Stimulated activated naive CD8-positive, alpha-beta T cell treated with anti-CD3 and anti-CD28 coated beads, Interleukin-15, amount 100 ng/mL, for 72 hours (primary cell): ENCODE data around the gene EPS8L1.

Experiments
- ATAC-seq: fragments of 150-1000 bp; cut with Tn5 transposase; 2 replicates; pipeline ENCODE4 v1.10.0; 2021; ENCODE audit warnings: mild to moderate bottlenecking, moderate library complexity
- DNase-seq, 2 donors: peaks; one replicate each; pipeline ENCODE4 v3.0.0; 2021 to 2022
- H3K27ac Mint-ChIP-seq, 2 donors: one replicate each; pipeline ENCODE4 v1.8.0; 2022; ENCODE audit warnings: mild to moderate bottlenecking in 2 of 2, mixed read lengths in 2 of 2, moderate library complexity in 2 of 2
- H3K27me3 Mint-ChIP-seq: one replicate; pipeline ENCODE4 v1.8.0; 2022; ENCODE audit warnings: mixed read lengths
- H3K4me1 Mint-ChIP-seq: one replicate; pipeline ENCODE4 v1.8.0; 2022; ENCODE audit warnings: mild to moderate bottlenecking, mixed read lengths
- H3K4me3 Mint-ChIP-seq, 2 donors: one replicate each; pipeline ENCODE4 v1.8.0; 2022; ENCODE audit warnings: mild to moderate bottlenecking in 2 of 2, mixed read lengths in 2 of 2, moderate library complexity in 1 of 2
- H3K9me3 Mint-ChIP-seq, 2 donors: one replicate each; pipeline ENCODE4 v1.8.0; 2022; ENCODE audit warnings: mixed read lengths in 2 of 2

The EPS8L1 gene

GRCh38 chr19:55112246-55112776 lies 36.6 kb downstream of the EPS8L1 start:
- Mint-ChIP-seq H3K27me3 (no peaks in the 10 kb centered on the region), H3K27ac (no peak overlapping the region), H3K9me3 (no peaks in the 10 kb centered on the region), H3K4me3 (no peak overlapping the region), H3K4me1 (peaks cover 23% of the 10 kb centered on the region)
- DNase-seq: no peak
- ATAC-seq: no peak

DNA sequence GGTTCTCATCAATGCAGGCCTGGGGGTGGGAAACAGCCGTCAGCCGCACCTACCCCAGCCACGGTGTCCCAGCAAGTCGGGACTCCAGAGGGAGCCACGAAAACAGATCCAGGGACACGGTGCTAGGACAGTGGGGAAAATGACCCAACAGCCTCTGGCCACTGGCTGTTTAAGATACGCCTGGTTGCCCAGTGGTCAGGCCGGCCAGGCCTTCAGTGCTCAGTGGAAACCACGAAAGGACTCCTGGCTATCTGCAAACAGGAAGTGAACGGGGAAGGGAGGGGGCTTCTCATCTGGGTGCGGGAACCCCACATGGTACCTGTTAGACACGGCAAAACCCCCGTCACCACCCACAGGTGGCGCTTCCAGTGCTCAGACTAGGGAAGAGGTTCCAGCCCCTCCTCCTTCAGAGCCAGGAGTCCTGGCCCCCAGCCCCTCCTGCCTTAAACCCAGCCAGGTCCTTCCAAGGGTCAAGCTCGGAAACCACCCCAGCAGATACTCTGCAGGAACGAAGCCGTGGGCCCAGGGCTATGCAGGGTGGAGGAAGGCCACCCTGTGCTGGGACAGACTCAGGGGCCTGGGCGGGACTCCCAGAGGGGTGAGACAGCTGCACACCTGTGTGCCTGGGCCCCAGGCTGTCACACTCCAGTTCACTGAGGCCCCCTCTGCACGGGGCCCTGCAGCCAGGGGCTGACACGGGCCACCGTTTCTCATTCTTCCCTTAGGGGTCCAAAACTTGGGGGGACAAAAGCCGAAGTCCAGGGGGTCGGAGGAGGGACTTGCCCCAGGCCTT lies 37.3 kb downstream of the EPS8L1 start:
- H3K9me3 Mint-ChIP-seq: no peaks in the 10 kb centered on the region
- no peak for DNase-seq
- H3K27me3 Mint-ChIP-seq: no peaks in the 10 kb centered on the region
- peak overlapping the region in 1 of 2 donors; percentile 65 for H3K27ac Mint-ChIP-seq
- H3K4me1 Mint-ChIP-seq: peaks cover 23% of the 10 kb centered on the region
- ATAC-seq: no peak
- no peak overlapping the region for H3K4me3 Mint-ChIP-seq

DNA sequence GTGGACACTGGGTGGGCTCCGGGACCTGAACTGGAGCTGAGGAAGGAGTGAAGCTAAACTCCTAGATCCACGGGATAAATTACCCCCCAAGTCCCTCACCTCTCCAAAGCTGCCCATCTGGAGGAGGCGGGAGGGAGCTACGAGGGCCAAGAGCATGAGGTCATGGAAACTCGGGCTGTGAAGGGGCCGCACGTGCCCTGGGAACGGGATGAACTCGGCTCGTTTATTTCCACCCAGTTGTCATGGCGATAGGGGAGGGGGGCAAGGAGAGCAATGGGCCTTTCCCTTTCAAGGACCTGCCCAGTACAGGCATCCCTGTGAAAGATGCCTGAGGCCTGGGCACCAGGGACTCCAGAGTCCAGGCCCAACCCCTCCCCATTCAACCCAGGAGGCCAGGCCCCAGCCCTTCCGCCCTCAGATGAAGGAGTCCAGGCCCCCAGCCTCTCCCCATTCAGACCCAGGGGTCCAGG lies 37.9 kb downstream of the EPS8L1 start:
- Mint-ChIP-seq H3K27me3 (no peaks in the 10 kb centered on the region), H3K9me3 (no peaks in the 10 kb centered on the region), H3K27ac (no peak overlapping the region), H3K4me3 (no peak overlapping the region), H3K4me1 (peaks cover 24% of the 10 kb centered on the region)
- ATAC-seq: no peak
- DNase-seq: no peak

GRCh38 chr19:55114566-55115145 lies 39.0 kb downstream of the EPS8L1 start:
- Mint-ChIP-seq H3K4me1 (peaks cover 32% of the 10 kb centered on the region), H3K27me3 (no peaks in the 10 kb centered on the region), H3K4me3 (peak overlapping the region; percentile 44 to 47), H3K9me3 (no peaks in the 10 kb centered on the region), H3K27ac (no peak overlapping the region)
- ATAC-seq (no peak), DNase-seq (no peak)

DNA sequence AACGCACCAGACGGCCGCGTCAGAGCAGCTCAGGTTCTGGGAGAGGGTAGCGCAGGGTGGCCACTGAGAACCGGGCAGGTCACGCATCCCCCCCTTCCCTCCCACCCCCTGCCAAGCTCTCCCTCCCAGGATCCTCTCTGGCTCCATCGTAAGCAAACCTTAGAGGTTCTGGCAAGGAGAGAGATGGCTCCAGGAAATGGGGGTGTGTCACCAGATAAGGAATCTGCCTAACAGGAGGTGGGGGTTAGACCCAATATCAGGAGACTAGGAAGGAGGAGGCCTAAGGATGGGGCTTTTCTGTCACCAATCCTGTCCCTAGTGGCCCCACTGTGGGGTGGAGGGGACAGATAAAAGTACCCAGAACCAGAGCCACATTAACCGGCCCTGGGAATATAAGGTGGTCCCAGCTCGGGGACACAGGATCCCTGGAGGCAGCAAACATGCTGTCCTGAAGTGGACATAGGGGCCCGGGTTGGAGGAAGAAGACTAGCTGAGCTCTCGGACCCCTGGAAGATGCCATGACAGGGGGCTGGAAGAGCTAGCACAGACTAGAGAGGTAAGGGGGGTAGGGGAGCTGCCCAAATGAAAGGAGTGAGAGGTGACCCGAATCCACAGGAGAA lies 39.9 kb downstream of the EPS8L1 start:
- Mint-ChIP-seq H3K4me3 (peak overlapping the region; percentile 81 to 93), H3K4me1 (peaks cover 32% of the 10 kb centered on the region), H3K27ac (peak overlapping the region; percentile 38 to 86), H3K9me3 (no peaks in the 10 kb centered on the region), H3K27me3 (no peaks in the 10 kb centered on the region)
- ATAC-seq (no peak), DNase-seq (no peak)

DNA sequence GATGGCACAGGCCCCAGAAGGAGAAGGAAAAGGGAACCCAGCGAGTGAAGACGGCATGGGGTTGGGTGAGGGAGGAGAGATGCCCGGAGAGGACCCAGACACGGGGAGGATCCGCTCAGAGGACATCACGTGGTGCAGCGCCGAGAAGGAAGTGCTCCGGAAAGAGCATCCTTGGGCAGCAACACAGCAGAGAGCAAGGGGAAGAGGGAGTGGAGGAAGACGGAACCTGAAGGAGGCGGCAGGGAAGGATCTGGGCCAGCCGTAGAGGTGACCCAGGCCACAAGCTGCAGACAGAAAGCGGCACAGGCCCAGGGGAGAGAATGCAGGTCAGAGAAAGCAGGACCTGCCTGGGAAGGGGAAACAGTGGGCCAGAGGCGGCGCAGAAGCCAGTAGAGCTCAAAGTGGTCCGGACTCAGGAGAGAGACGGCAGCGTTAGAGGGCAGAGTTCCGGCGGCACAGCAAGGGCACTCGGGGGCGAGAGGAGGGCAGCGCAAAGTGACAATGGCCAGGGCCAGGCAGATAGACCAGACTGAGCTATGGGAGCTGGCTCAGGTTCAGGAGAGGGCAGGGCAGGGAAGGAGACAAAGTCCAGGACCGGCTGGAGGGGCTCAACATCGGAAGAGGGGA lies 40.7 kb downstream of the EPS8L1 start:
- Mint-ChIP-seq H3K27ac (peak overlapping the region; percentile 64 to 86), H3K27me3 (no peaks in the 10 kb centered on the region), H3K4me1 (peaks cover 32% of the 10 kb centered on the region), H3K9me3 (no peaks in the 10 kb centered on the region), H3K4me3 (peak overlapping the region; percentile 81 to 93)
- DNase-seq: peak; percentile 29 to 52
- peak; percentile 56 for ATAC-seq

GRCh38 chr19:55116859-55117662 lies 41.4 kb downstream of the EPS8L1 start, which contains the start of gene PPP1R12C:
PPP1R12C (minus strand) TSS chr19:55117637; CDS start chr19:55117543, 94 bp downstream.
- DNase-seq (no peak), ATAC-seq (peak; percentile 53)
- peaks cover 32% of the 10 kb centered on the region for H3K4me1 Mint-ChIP-seq
- H3K9me3 Mint-ChIP-seq: no peaks in the 10 kb centered on the region
- H3K27ac Mint-ChIP-seq: peak within 1 kb of the TSS; percentile 91 to 98
- no peaks in the 10 kb centered on the region for H3K27me3 Mint-ChIP-seq
- peak within 1 kb of the TSS; percentile 99 for H3K4me3 Mint-ChIP-seq

- H3K27me3 Mint-ChIP-seq: peaks cover 3% of the 10 kb centered on the region
- peak; percentile 94 to 97 for DNase-seq
- H3K27ac Mint-ChIP-seq: peak overlapping the region; percentile 91 to 98
- peak overlapping the region; percentile 99 for H3K4me3 Mint-ChIP-seq
- peaks cover 32% of the 10 kb centered on the region for H3K4me1 Mint-ChIP-seq
- peak; percentile 95 for ATAC-seq
- no peaks in the 10 kb centered on the region for H3K9me3 Mint-ChIP-seq
Observed at GRCh38 chr19:55117663-55118391, 42.2 kb downstream of the EPS8L1 start.

DNA sequence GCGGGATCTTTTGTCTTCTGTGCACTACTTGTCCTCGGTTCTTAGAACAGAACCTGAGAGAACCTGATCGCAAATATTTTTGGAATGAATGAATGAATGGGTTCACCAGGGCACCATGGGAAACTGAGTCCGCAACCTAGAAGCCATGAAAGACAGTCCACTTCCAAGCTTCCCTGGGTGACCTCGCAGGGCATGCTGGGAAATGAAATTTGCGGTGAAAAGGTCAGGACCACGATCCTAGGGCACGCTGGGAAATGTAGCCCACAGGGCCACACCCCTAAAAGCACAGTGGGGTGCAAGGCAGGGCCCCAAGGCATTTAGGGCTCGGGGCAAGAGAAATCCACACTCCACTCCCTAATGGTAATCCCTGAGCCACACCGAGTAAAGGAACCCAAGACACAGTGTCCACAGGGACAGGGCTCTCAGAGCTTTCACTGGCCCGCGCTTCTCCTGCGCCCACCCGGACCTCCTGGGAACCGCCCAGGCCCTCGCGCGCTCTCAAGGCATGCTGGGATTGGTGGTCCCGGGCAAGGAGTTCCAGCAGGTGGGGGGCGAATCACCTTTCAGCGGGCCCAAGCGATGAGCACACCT lies 42.8 kb downstream of the EPS8L1 start:
- no peak for ATAC-seq
- DNase-seq: no peak
- Mint-ChIP-seq H3K4me1 (peaks cover 32% of the 10 kb centered on the region), H3K9me3 (no peaks in the 10 kb centered on the region), H3K27me3 (peaks cover 9% of the 10 kb centered on the region), H3K27ac (peak overlapping the region; percentile 70 to 91), H3K4me3 (peak overlapping the region; percentile 99)

DNA sequence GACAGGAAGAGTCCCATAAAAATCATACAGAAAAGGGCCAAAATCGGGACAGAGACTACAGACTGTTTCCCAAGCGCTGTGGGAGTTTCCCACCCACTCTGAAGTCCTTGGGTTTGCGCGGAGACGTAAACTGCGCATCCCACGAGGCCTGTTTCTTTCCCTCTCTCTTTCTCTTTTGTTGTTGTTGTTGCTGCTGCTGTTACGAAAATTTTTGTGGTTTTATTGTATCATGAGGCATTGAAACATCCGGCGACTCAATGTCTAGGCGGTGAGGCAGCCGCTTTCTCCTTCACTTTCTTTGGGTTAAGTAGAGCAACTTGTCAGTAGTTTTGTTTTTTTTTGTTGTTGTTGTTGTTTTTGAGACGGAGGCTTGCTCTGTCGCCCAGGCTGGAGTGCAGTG lies 43.4 kb downstream of the EPS8L1 start:
- Mint-ChIP-seq H3K27me3 (peaks cover 15% of the 10 kb centered on the region), H3K4me1 (peaks cover 30% of the 10 kb centered on the region), H3K9me3 (no peaks in the 10 kb centered on the region), H3K27ac (no peak overlapping the region), H3K4me3 (peak overlapping the region; percentile 99)
- no peak for DNase-seq
- no peak for ATAC-seq

DNA sequence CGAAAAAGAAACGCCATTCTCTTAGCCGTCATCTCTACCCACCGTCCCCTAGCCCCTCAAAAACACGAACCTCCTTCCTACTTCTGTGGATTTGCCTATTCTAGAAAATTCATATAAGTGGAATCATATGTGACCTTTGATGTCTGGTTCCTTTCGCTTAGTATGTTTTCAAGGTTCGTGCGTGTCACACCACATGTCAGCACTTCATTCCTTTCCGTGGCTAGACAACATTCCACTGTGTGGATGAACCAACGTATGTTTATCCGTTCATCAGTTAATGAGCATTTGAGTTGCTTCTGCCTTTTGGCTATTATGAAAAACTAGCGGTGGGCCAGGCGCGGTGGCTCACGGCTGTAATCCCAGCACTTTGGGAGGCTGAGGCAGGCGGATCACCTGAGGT lies 55.8 kb downstream of the EPS8L1 start:
- peaks cover 74% of the 10 kb centered on the region for H3K27me3 Mint-ChIP-seq
- no peak overlapping the region for H3K4me3 Mint-ChIP-seq
- peaks cover 5% of the 10 kb centered on the region for H3K4me1 Mint-ChIP-seq
- DNase-seq (no peak), ATAC-seq (no peak)
- H3K9me3 Mint-ChIP-seq: no peaks in the 10 kb centered on the region
- H3K27ac Mint-ChIP-seq: no peak overlapping the region

GRCh38 chr19:55132453-55133129 lies 56.9 kb downstream of the EPS8L1 start:
- H3K4me3 Mint-ChIP-seq: no peak overlapping the region
- peaks cover 67% of the 10 kb centered on the region for H3K27me3 Mint-ChIP-seq
- peaks cover 5% of the 10 kb centered on the region for H3K4me1 Mint-ChIP-seq

DNA sequence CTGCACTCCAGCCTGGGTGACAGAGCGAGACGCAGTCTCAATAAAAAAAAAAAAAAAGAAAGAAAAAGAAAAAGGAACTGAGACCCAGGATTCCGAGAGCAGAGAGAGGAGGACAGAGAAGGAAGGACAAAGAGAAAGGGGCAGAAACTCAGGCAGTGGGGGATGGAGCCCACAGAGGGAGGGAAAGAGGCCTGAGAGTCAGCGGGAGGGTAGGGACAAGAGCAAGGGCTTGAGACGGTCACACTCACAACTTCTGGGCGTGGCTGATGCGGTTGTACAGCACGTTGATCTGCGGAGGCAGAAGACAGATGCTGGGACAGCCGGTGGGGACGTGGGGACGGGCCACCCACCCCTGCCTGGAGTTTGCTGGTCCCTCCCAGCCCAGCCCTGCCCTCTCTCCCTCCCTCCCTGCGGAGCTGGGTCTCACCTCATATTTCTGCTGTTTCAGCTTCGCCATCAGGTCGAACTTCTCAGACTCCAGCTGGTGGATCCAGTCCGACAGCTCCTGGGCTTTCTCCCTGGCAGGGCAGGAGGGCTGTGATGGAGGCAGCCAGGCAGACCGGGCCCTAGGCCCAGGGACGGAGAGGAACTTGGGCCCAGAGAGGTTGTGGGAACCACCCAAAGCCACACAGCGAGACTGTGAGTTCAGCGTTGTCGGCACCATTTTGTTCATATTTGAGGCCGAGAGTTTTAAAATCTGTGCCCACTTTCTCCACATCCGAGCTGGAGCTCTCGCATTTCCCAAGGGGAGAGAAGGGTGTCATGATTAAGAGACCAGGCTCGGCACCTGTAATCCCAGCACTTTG lies 58.2 kb downstream of the EPS8L1 start:
- H3K4me1 Mint-ChIP-seq: peaks cover 5% of the 10 kb centered on the region
- ATAC-seq (no peak), DNase-seq (no peak)
- H3K27ac Mint-ChIP-seq: no peak overlapping the region
- no peak overlapping the region for H3K4me3 Mint-ChIP-seq
- H3K9me3 Mint-ChIP-seq: no peaks in the 10 kb centered on the region
- peaks cover 69% of the 10 kb centered on the region for H3K27me3 Mint-ChIP-seq

More at GRCh38 chr19:55132453-55133129, 56.9 kb downstream of the EPS8L1 start:
- DNase-seq (no peak), ATAC-seq (no peak)
- Mint-ChIP-seq H3K9me3 (no peaks in the 10 kb centered on the region), H3K27ac (no peak overlapping the region)
